Spleen (tissue), 11 donors: ENCODE results near the gene GPATCH1. TPM values are rescaled to one million over a fixed set of nuclear protein-coding genes. Genes with fewer than 3 reads are reported as not detected.
"Not testable (repeated sequence)": the region's sequence is repeated elsewhere in the genome, so short reads cannot be mapped to it uniquely, and the experiment has no call there.

Experiments used
- DNase-seq: peaks from one replicate; pipeline ENCODE4 v3.0.0-alpha.2; 2020
- H3K27ac ChIP-seq, 8 donors: fragments of 200-600 bp; sonication (generic) in 7 of 8; 1 replicate in 4 of 8; 2 replicates in 4 of 8; pipeline versions ENCODE4 v1.5.0 to v1.8.0; 2016 to 2021; ENCODE audit warnings: inconsistent platforms in 4 of 8, mild to moderate bottlenecking in 4 of 8, moderate library complexity in 1 of 8
- H3K27me3 ChIP-seq, 7 donors: fragments of 200-600 bp; sonication (generic) in 6 of 7; replicated peaks in 1 of 7; 1 replicate in 4 of 7; 2 replicates in 3 of 7; pipeline versions ENCODE4 v1.5.0 to v1.8.0; 2016 to 2021; ENCODE audit warnings: inconsistent platforms in 3 of 7, mild to moderate bottlenecking in 1 of 7
- H3K36me3 ChIP-seq, 6 donors: fragments of 200-600 bp; sonication (generic) in 5 of 6; 1 replicate in 4 of 6; 2 replicates in 2 of 6; pipeline versions ENCODE4 v1.5.0 to v1.8.0; 2016 to 2021; ENCODE audit warnings: inconsistent platforms in 2 of 6
- H3K4me1 ChIP-seq, 6 donors: fragments of 200-600 bp; sonication (generic) in 5 of 6; 1 replicate in 3 of 6; 2 replicates in 3 of 6; pipeline versions ENCODE4 v1.5.0 to v1.8.0; 2016 to 2021; ENCODE audit warnings: inconsistent platforms in 3 of 6
- H3K4me3 ChIP-seq, 8 donors: fragments of 200-600 bp; sonication (generic) in 7 of 8; 1 replicate in 4 of 8; 2 replicates in 4 of 8; pipeline versions ENCODE4 v1.5.0 to v1.8.0; 2016 to 2021; ENCODE audit warnings: inconsistent platforms in 4 of 8, mild to moderate bottlenecking in 4 of 8, moderate library complexity in 2 of 8
- H3K9me3 ChIP-seq, 8 donors: fragments of 200-600 bp; sonication (generic) in 7 of 8; 1 replicate in 4 of 8; 2 replicates in 4 of 8; pipeline versions ENCODE4 v1.5.0 to v1.8.0; 2016 to 2021; ENCODE audit warnings: inconsistent platforms in 4 of 8
- CTCF ChIP-seq, 11 experiments: fragments of 200-600 bp in 7 of 11; fragments of 450-650 bp in 4 of 11; sonication (generic) in 4 of 11; IDR thresholded peaks in 8 of 11; conservative IDR thresholded peaks in 3 of 11; 1 replicate in 7 of 11; 2 replicates in 4 of 11; pipeline versions ENCODE4 v1.4.0 to v1.8.0; 2016 to 2021; ENCODE audit warnings: antibody characterized with exemption in 11 of 11, inconsistent platforms in 4 of 11, mild to moderate bottlenecking in 1 of 11
- POLR2A ChIP-seq, 3 donors: fragments of 450-650 bp; IDR thresholded peaks; one replicate each; pipeline ENCODE4 v1.5.1; 2017; ENCODE audit warnings: antibody characterized with exemption in 3 of 3, mild to moderate bottlenecking in 1 of 3
- POLR2AphosphoS5 ChIP-seq, 3 donors: sonication (generic); formaldehyde crosslinking; IDR thresholded peaks; one replicate each; pipeline ENCODE4 v1.5.1; 2017; ENCODE audit warnings: antibody characterized with exemption in 3 of 3
- WGBS, 5 donors: extraction: QIAGEN DNeasy Blood & Tissue Kit in 3 of 5; methylation state at CpG; one replicate each; pipeline versions ENCODE4 v1.1.5 to v1.1.7; 2013 to 2018; 5-methylcytosine and 5-hydroxymethylcytosine counted together
- intact Hi-C: fragments of 100-400 bp; cut with DNase I; formaldehyde crosslinking; loops from one replicate; pipeline ENCODE4 v1.15.0; 2023; ENCODE audit warnings: low total_unique reads
- polyA plus RNA-seq, 3 donors: library from polyadenylated mRNA; stranded (reverse); fragments of 200-250 nt; gene quantifications; one replicate each; pipeline ENCODE4 v1.2.1, GENCODE V29; 2013
- total RNA-seq, 7 donors: library from RNA; depleted of rRNA in 3 of 7; stranded (reverse); fragments of >200 nt in 3 of 7; fragmentation: NEBNext Ultra II Directional in 4 of 7; extraction: Animal tissue kit (Norgen Biotek cat#: 25700) in 4 of 7; gene quantifications; one replicate each; pipeline versions ENCODE4 v1.1.0 to v1.2.1, GENCODE V29; 2016 to 2021
- donor health status: healthy with polysubstance abuse.
- donor health status: DM: no; HTN: no; CAD: no; lungs with moderate emphysema.
- donor health status: DM: no; HTN: no; CAD: no.
- donor health status: Bipolar disorder and iron deficiency.
- donor health status: healthy.
- donor health status: DM: no; HTN: no; CAD: no.
- donor health status: DM: yes; HTN: yes; CAD: no.

The GPATCH1 gene
- total and polyA plus RNA-seq, 10 donors: 3.9 to 12.7 (median 9.4) TPM

- peaks cover 0 to 95% (median 62%) of the 10 kb centered on the region in 6 donors for H3K36me3 ChIP-seq
These were observed 43.5 kb downstream of the GPATCH1 start for GRCh38 chr19:33124207-33125098.

DNA sequence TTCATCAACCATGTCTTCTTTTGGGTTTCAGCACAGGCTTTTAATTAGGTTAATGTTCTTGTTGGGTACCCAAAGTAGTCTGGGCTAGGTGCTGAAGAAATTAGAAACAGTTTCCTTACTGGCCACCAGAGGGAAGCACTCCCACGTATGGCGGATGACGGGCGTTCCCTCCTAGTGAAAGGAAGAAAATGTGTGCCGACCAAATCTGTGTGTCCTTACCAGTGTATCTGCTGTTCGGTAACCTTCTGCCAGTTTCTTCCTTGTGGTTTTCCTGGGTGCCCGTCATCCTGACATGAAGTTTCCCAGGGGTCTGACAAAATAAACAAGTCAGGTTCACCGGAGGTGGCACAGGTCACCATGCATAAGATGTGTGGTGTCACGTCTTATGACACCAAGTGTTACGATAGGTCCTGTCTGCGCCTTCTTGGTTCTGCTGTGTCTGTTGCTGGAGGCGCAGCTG, 45.0 kb downstream of the GPATCH1 start:
- DNase-seq: peak; percentile 82
- intact Hi-C loops: no loop called here
- TF ChIP-seq POLR2A (IDR thresholded peaks at IDR 0.05) (no peak), CTCF (IDR thresholded peaks at IDR 0.05 in 8 of 11, conservative IDR thresholded peaks at IDR 0.05 in 3 of 11) (peak; percentile 30 to 84 (median 77))
- peaks cover 0 to 7% (median 4%) of the 10 kb centered on the region in 6 donors for H3K4me1 ChIP-seq
- H3K4me3 ChIP-seq: no peak overlapping the region
- peaks cover 0 to 100% (median 71%) of the 10 kb centered on the region in 6 donors for H3K36me3 ChIP-seq
- H3K27me3 ChIP-seq: no peaks in the 10 kb centered on the region
- 37 to 39% (median 38%) methylated on average over 10 to 12 of the region's 12 CpGs for WGBS, 5 donors
- no peaks in the 10 kb centered on the region for H3K9me3 ChIP-seq
- no peak overlapping the region for H3K27ac ChIP-seq

More at GRCh38 chr19:33124207-33125098, 43.5 kb downstream of the GPATCH1 start:
- Histone ChIP-seq H3K4me3 (no peak overlapping the region), H3K4me1 (peaks cover 0 to 7% (median 4%) of the 10 kb centered on the region in 6 donors), H3K27me3 (no peaks in the 10 kb centered on the region), H3K9me3 (no peaks in the 10 kb centered on the region), H3K27ac (no peak overlapping the region)
- WGBS, 5 donors: 81 to 87% (median 83%) methylated on average over 10 of the region's 10 CpGs
- DNase-seq: no peak
- intact Hi-C loops: no loop called here
- TF ChIP-seq POLR2A (IDR thresholded peaks at IDR 0.05): no peak
- no peak for TF ChIP-seq POLR2AphosphoS5 (IDR thresholded peaks at IDR 0.05)
- no peak for TF ChIP-seq CTCF (IDR thresholded peaks at IDR 0.05 in 8 of 11, conservative IDR thresholded peaks at IDR 0.05 in 3 of 11)

GRCh38 chr19:33126712-33127111, 45.7 kb downstream of the GPATCH1 start:
- intact Hi-C loops, H3K27ac ChIP-seq, H3K9me3 ChIP-seq, DNase-seq, H3K27me3 ChIP-seq, H3K4me1 ChIP-seq, H3K4me3 ChIP-seq: not testable (repeated sequence)
- peaks cover 0 to 100% (median 66%) of the 10 kb centered on the region in 6 donors for H3K36me3 ChIP-seq
- WGBS, 5 donors: 93 to 97% (median 96%) methylated on average over 8 of the region's 8 CpGs

GRCh38 chr19:33129901-33130300, 48.9 kb downstream of the GPATCH1 start:
- peaks cover 0 to 8% (median 4%) of the 10 kb centered on the region in 7 donors for H3K27me3 ChIP-seq
- H3K4me3 ChIP-seq: no peak overlapping the region
- no peaks in the 10 kb centered on the region for H3K9me3 ChIP-seq
- intact Hi-C loops: no loop called here
- peaks cover 0 to 77% (median 52%) of the 10 kb centered on the region in 6 donors for H3K36me3 ChIP-seq
- 88 to 97% (median 92%) methylated on average over 6 of the region's 6 CpGs for WGBS, 5 donors
- H3K27ac ChIP-seq: no peak overlapping the region
- H3K4me1 ChIP-seq: peaks cover 0 to 13% (median 5%) of the 10 kb centered on the region in 6 donors
- DNase-seq: no peak
- TF ChIP-seq CTCF (IDR thresholded peaks at IDR 0.05 in 8 of 11, conservative IDR thresholded peaks at IDR 0.05 in 3 of 11) (no peak), POLR2A (IDR thresholded peaks at IDR 0.05) (no peak), POLR2AphosphoS5 (IDR thresholded peaks at IDR 0.05) (no peak)
